H1 (cell line): ENCODE results near the gene SNX13. TPM values are rescaled to one million over a fixed set of nuclear protein-coding genes. Genes with fewer than 3 reads are reported as not detected.

ENCODE experiments used
- CTCF ChIA-PET: fragments of 300-600 bp; sonication (Branson Sonifier 250); formaldehyde crosslinking; loops from one replicate; lab custom pipeline; 2021; ENCODE audit not compliant: partially characterized antibody; lab: Charles Lee
- POLR2A ChIA-PET: fragments of 300-600 bp; sonication (Branson Sonifier 250); formaldehyde crosslinking; loops from one replicate; lab custom pipeline; 2021; ENCODE audit warnings: inconsistent platforms; ENCODE audit not compliant: partially characterized antibody; lab: Charles Lee
- DNase-seq, 2 experiments: peaks; one replicate each; pipeline versions ENCODE4 v3.0.0 to v3.0.0-alpha.2; 2010 to 2022; ENCODE audit warnings: low spot score in 2 of 2, low read depth in 1 of 2, mixed read lengths in 1 of 2
- FAIRE-seq: peaks from 2 replicates; lab custom pipeline; 2011; peaks lifted over from hg19 to GRCh38; lab: Jason Lieb, UNC
- H2AFZ ChIP-seq: 2 replicates; pipeline ENCODE4 v1.8.1; 2012; ENCODE audit warnings: low read length, inconsistent platforms
- H2AK5ac ChIP-seq: 2 replicates; pipeline ENCODE4 v1.6.1; 2013; ENCODE audit warnings: low read depth, low read length
- H2BK120ac ChIP-seq: replicated peaks from 2 replicates; pipeline ENCODE3; 2013; ENCODE audit warnings: low read depth, low read length, inconsistent platforms
- H2BK12ac ChIP-seq: 2 replicates; pipeline ENCODE4 v1.6.1; 2013; ENCODE audit warnings: low read depth, low read length
- H2BK15ac ChIP-seq: 2 replicates; pipeline ENCODE4 v1.6.1; 2013; ENCODE audit warnings: low read length
- H2BK20ac ChIP-seq: 2 replicates; pipeline ENCODE4 v1.6.1; 2013; ENCODE audit warnings: low read length
- H2BK5ac ChIP-seq: 2 replicates; pipeline ENCODE4 v1.6.1; 2013; ENCODE audit warnings: low read depth, low read length
- H3K14ac ChIP-seq: 2 replicates; pipeline ENCODE4 v1.6.1; 2013; ENCODE audit warnings: inconsistent platforms; ENCODE audit not compliant: insufficient read length
- H3K18ac ChIP-seq: 2 replicates; pipeline ENCODE4 v1.6.1; 2013; ENCODE audit warnings: low read length; ENCODE audit errors: extremely low read depth
- H3K23ac ChIP-seq: 2 replicates; pipeline ENCODE4 v1.6.1; 2013; ENCODE audit warnings: inconsistent platforms; ENCODE audit not compliant: insufficient read length
- H3K23me2 ChIP-seq: 2 replicates; pipeline ENCODE4 v1.6.1; 2013; ENCODE audit warnings: low read depth, low read length
- H3K27ac ChIP-seq: 2 replicates; pipeline ENCODE4 v1.6.1; 2011; ENCODE audit warnings: low read depth, low read length, inconsistent platforms
- H3K27me3 ChIP-seq, 4 experiments: replicated peaks in 1 of 4; 1 replicate in 1 of 4; 2 replicates in 3 of 4; pipeline versions ENCODE4 v1.6.1 to v1.8.1; 2011 to 2013; ENCODE audit warnings: low read length in 3 of 4, mild to moderate bottlenecking in 3 of 4, inconsistent platforms in 2 of 4, mixed read lengths in 2 of 4, moderate library complexity in 1 of 4; ENCODE audit not compliant: control insufficient read depth in 3 of 4, insufficient read depth in 3 of 4; ENCODE audit errors: extremely low read depth in 1 of 4
- H3K36me3 ChIP-seq, 4 experiments: 2 replicates each; pipeline versions ENCODE4 v1.6.1 to v1.8.1; 2011 to 2013; ENCODE audit warnings: mild to moderate bottlenecking in 4 of 4, low read length in 3 of 4, moderate library complexity in 2 of 4, control low read depth in 1 of 4, inconsistent platforms in 1 of 4; ENCODE audit not compliant: insufficient read depth in 4 of 4, control insufficient read depth in 2 of 4
- H3K4ac ChIP-seq: replicated peaks from 2 replicates; pipeline ENCODE3; 2013; ENCODE audit warnings: low read length, low read depth, mixed read lengths, inconsistent platforms; ENCODE audit not compliant: insufficient read length
- H3K4me1 ChIP-seq, 4 experiments: replicated peaks in 1 of 4; 1 replicate in 1 of 4; 2 replicates in 3 of 4; pipeline versions ENCODE4 v1.6.1 to v1.8.1; 2011 to 2013; ENCODE audit warnings: low read length in 3 of 4, inconsistent platforms in 2 of 4, mixed read lengths in 1 of 4; ENCODE audit not compliant: insufficient read depth in 4 of 4, control insufficient read depth in 3 of 4
- H3K4me2 ChIP-seq, 2 experiments: 2 replicates each; pipeline versions ENCODE4 v1.6.1 to v1.8.1; 2011 to 2013; ENCODE audit warnings: low read depth in 2 of 2, low read length in 2 of 2, control low read depth in 1 of 2, inconsistent platforms in 1 of 2, mild to moderate bottlenecking in 1 of 2; ENCODE audit not compliant: insufficient read depth in 1 of 2
- H3K4me3 ChIP-seq, 4 experiments: fragments of 200-600, 300-600 bp in 1 of 4; sonication (generic), shearing (Covaris generic), sonication (Bioruptor Twin) in 1 of 4; 2 replicates each; pipeline versions ENCODE4 v1.5.1 to v1.8.1; 2011 to 2016; ENCODE audit warnings: low read length in 4 of 4, low read depth in 3 of 4, control low read depth in 2 of 4, inconsistent platforms in 2 of 4, mild to moderate bottlenecking in 2 of 4, mixed read lengths in 1 of 4, moderate library complexity in 1 of 4; ENCODE audit not compliant: insufficient read depth in 2 of 4; ENCODE audit errors: extremely low read depth in 1 of 4
- H3K56ac ChIP-seq: replicated peaks from 2 replicates; pipeline ENCODE3; 2013; ENCODE audit warnings: low read depth, mild to moderate bottlenecking, mixed read lengths, low read length, inconsistent platforms; ENCODE audit not compliant: insufficient read length
- H3K79me1 ChIP-seq: 2 replicates; pipeline ENCODE4 v1.6.1; 2013; ENCODE audit warnings: low read depth, low read length, control low read depth
- H3K79me2 ChIP-seq, 2 experiments: 2 replicates each; pipeline versions ENCODE4 v1.6.1 to v1.8.1; 2012 to 2013; ENCODE audit warnings: low read length in 2 of 2, mild to moderate bottlenecking in 2 of 2, inconsistent platforms in 1 of 2; ENCODE audit not compliant: insufficient read depth in 2 of 2, control insufficient read depth in 1 of 2
- H3K9ac ChIP-seq, 4 experiments: replicated peaks in 1 of 4; 1 replicate in 1 of 4; 2 replicates in 3 of 4; pipeline versions ENCODE4 v1.6.1 to v1.8.1; 2011 to 2013; ENCODE audit warnings: low read depth in 3 of 4, low read length in 3 of 4, control low read depth in 2 of 4, mild to moderate bottlenecking in 2 of 4, moderate library complexity in 2 of 4, inconsistent platforms in 1 of 4; ENCODE audit errors: extremely low read depth in 1 of 4
- H3K9me3 ChIP-seq, 2 experiments: 2 replicates each; pipeline versions ENCODE4 v1.6.1 to v1.8.1; 2012 to 2013; ENCODE audit warnings: mild to moderate bottlenecking in 2 of 2, moderate library complexity in 2 of 2, control low read depth in 1 of 2, inconsistent platforms in 1 of 2, low read depth in 1 of 2, low read length in 1 of 2, mixed read lengths in 1 of 2; ENCODE audit not compliant: insufficient read depth in 2 of 2
- H4K20me1 ChIP-seq, 2 experiments: replicated peaks in 1 of 2; 2 replicates each; pipeline versions ENCODE3 to v1.8.1; 2011 to 2013; ENCODE audit warnings: inconsistent platforms in 2 of 2, low read length in 2 of 2, mild to moderate bottlenecking in 1 of 2; ENCODE audit not compliant: insufficient read depth in 2 of 2, control insufficient read depth in 1 of 2
- H4K5ac ChIP-seq: 2 replicates; pipeline ENCODE4 v1.6.1; 2013; ENCODE audit warnings: low read length, low read depth, mixed read lengths, inconsistent platforms; ENCODE audit not compliant: insufficient read length
- H4K8ac ChIP-seq: 2 replicates; pipeline ENCODE4 v1.8.0; 2013; ENCODE audit warnings: mild to moderate bottlenecking, moderate library complexity, low read length, inconsistent platforms; ENCODE audit not compliant: insufficient read depth; ENCODE audit errors: extremely low read depth
- H4K91ac ChIP-seq: replicated peaks from 2 replicates; pipeline ENCODE3; 2013; ENCODE audit warnings: low read length, mixed read lengths, inconsistent platforms; ENCODE audit not compliant: insufficient read length
- KDM4A ChIP-seq: IDR thresholded peaks from one replicate; pipeline ENCODE4 v1.7.1; 2012; ENCODE audit warnings: low read depth, mild to moderate bottlenecking, moderate library complexity, low read length, inconsistent platforms; ENCODE audit not compliant: severe bottlenecking
- RAD21 ChIP-seq, 2 experiments: IDR thresholded peaks in 1 of 2; conservative IDR thresholded peaks in 1 of 2; 2 replicates each; pipeline ENCODE4 v1.6.1; 2011; ENCODE audit warnings: low read depth in 2 of 2, low read length in 2 of 2, improper control_type of control experiment in 1 of 2, inconsistent platforms in 1 of 2, mild to moderate bottlenecking in 1 of 2, moderate library complexity in 1 of 2
- RBBP5 ChIP-seq: IDR thresholded peaks from 2 replicates; pipeline ENCODE4 v1.7.1; 2012; ENCODE audit warnings: low read depth, mild to moderate bottlenecking, inconsistent platforms, low read length, moderate library complexity, borderline replicate concordance
- SIX5 ChIP-seq: IDR thresholded peaks from 2 replicates; pipeline ENCODE4 v1.6.1; 2011; ENCODE audit warnings: mild to moderate bottlenecking, low read depth, low read length
- WGBS, 2 experiments: shearing (Covaris generic) in 1 of 2; methylation state at CpG; one replicate each; pipeline versions ENCODE4 v1.1.6 to v1.1.7; 2013 to 2015; ENCODE audit warnings: low lambda C conversion rate in 2 of 2, mixed read lengths in 2 of 2, inconsistent platforms in 1 of 2, low coverage in 1 of 2, missing lambda C conversion rate in 1 of 2; ENCODE audit not compliant: insufficient replicate concordance in 2 of 2, insufficient coverage in 1 of 2, insufficient read length in 1 of 2; ENCODE audit errors: extremely low coverage in 1 of 2, missing lambda C conversion rate in 1 of 2; 5-methylcytosine and 5-hydroxymethylcytosine counted together
- polyA plus RNA-seq, 7 experiments: library from polyadenylated mRNA; depleted of rRNA in 3 of 7; stranded (reverse) in 5 of 7; unstranded in 2 of 7; fragments of >200 nt in 5 of 7; fragments of 200-250 nt in 2 of 7; gene quantifications; 1 replicate in 5 of 7; 2 replicates in 1 of 7; 4 replicates in 1 of 7; pipeline versions ENCODE4 v1.2.1 to v1.2.3, GENCODE V29; 2011 to 2013; ENCODE audit warnings: missing spikeins in 2 of 7, mixed read lengths in 2 of 7
- total RNA-seq: library from RNA; stranded (reverse); fragmentation: NEBNext Ultra II Directional; extraction: Animal tissue kit (Norgen Biotek cat#: 25700); gene quantifications from 2 replicates; pipeline ENCODE4 v1.2.1, GENCODE V29; 2021
- TF ChIP-seq, protein P1 (sequence below): IDR thresholded peaks from 2 replicates; pipeline ENCODE4 v1.6.1; 2011; ENCODE audit warnings: low read depth, mild to moderate bottlenecking, low read length; ENCODE audit not compliant: insufficient read depth

The SNX13 gene
- total and polyA plus RNA-seq, 2 of the 8 experiments (the other 6 are each of a cell fraction or from before 2014, with no cell fraction given) = 5.5 to 27.4 TPM

DNA sequence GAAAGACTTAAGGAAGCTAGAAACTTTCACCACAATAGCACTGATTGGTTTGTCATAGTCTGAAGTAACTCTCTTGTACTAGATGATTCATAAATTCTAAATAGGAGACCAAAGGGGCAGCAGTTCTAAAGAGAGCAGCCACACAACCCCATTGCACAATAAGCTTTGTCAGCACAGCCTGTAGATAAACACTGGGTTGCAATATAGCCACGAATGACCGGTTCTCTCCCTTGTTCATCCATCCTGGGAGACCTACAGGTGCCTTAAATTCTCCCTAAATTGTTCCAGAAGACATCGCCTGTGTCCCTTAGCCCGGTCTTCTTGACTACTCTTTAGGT, 167.0 kb downstream of the SNX13 start:
- H2BK5ac ChIP-seq = no peak overlapping the region
- H3K14ac ChIP-seq = no peak overlapping the region
- no peak overlapping the region for H2BK20ac ChIP-seq
- no peak overlapping the region for H3K27ac ChIP-seq
- POLR2A ChIA-PET = no interaction called here
- H3K9me3 ChIP-seq = no peaks in the 10 kb centered on the region
- H3K4me1 ChIP-seq = peaks cover 0 to 8% (median 5%) of the 10 kb centered on the region in 4 experiments; a peak in 5 of 7 replicates
- no peak overlapping the region for H2AFZ ChIP-seq
- no peaks in the 10 kb centered on the region for H3K79me2 ChIP-seq
- H3K27me3 ChIP-seq = no peaks in the 10 kb centered on the region
- no peak overlapping the region for H3K4me3 ChIP-seq
- no peak overlapping the region for H2BK120ac ChIP-seq
- WGBS, 2 experiments = 95% methylated on average over 4 of the region's 4 CpGs; no CpG with 5 or more reads in 1 of the 2 experiments
- H4K20me1 ChIP-seq = no peaks in the 10 kb centered on the region
- FAIRE-seq = no peak
- DNase-seq = no peak
- H2BK15ac ChIP-seq = no peak overlapping the region
- no peaks in the 10 kb centered on the region for H3K23me2 ChIP-seq
- H4K91ac ChIP-seq = no peak overlapping the region
- H3K9ac ChIP-seq = no peak overlapping the region
- no peak overlapping the region for H2BK12ac ChIP-seq
- H3K23ac ChIP-seq = no peak overlapping the region
- no peak overlapping the region for H3K18ac ChIP-seq
- H4K5ac ChIP-seq = no peak overlapping the region
- CTCF ChIA-PET = interaction anchor here (0.6 to 8.9 kb wide), 9 partner anchors 11 to 577 kb away, joined by 3 to 149 read pairs (median 3); no protein-coding TSS in a partner anchor
- H3K56ac ChIP-seq = no peak overlapping the region
- no peak overlapping the region for H3K4me2 ChIP-seq
- H3K79me1 ChIP-seq = no peaks in the 10 kb centered on the region
- H4K8ac ChIP-seq = no peak overlapping the region
- no peak overlapping the region for H2AK5ac ChIP-seq
- TF ChIP-seq RBBP5 (no peak), RAD21 (IDR thresholded peaks at IDR 0.05 in 1 of 2, conservative IDR thresholded peaks at IDR 0.05 in 1 of 2; ENCODE audit: low read depth in 2 of 2, low read length in 2 of 2) (no peak), SIX5 (no peak), KDM4A (no peak)
- TF ChIP-seq, protein P1, sequence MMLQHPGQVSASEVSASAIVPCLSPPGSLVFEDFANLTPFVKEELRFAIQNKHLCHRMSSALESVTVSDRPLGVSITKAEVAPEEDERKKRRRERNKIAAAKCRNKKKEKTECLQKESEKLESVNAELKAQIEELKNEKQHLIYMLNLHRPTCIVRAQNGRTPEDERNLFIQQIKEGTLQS = no peak
- H3K4ac ChIP-seq = no peak overlapping the region
- H3K36me3 ChIP-seq = no peaks in the 10 kb centered on the region
